ENCODE measurements around the gene PACC1.

The PACC1 gene

DNA sequence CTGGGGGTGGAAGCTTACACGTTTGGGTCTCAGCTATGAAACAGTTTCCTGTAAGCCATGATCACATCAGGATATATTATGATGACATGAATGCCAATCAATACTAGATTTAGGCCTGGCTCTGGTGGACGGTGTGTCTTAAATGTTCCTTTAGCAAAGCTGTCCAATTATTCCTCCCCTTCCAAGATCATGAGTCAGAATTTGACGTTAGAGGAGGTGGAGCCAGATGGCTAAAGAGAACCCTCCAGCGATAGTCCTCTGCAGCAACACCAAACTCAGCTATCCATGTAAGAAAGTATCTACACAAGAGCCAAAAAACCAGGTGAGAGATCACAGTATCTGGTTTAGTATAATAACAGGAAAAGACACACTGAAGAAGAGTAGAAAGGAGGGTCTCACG is 47.8 kb downstream of the PACC1 start:
- no peak for ATAC-seq (replicated peaks)
- H3K9me3 Mint-ChIP-seq: no peaks in the 10 kb centered on the region
- peaks cover 0 to 2% of the 10 kb centered on the region in 2 donors for H3K4me1 Mint-ChIP-seq (ENCODE audit: low read depth in 2 of 2)
- DNase-seq: no peak
- H3K27ac Mint-ChIP-seq: peak overlapping the region in 1 of 2 donors; percentile 53
- peaks cover 72% of the 10 kb centered on the region for H3K36me3 Mint-ChIP-seq (ENCODE audit: insufficient read depth)
- no peak overlapping the region for H3K4me3 Mint-ChIP-seq
- no peaks in the 10 kb centered on the region for H3K27me3 Mint-ChIP-seq

DNA sequence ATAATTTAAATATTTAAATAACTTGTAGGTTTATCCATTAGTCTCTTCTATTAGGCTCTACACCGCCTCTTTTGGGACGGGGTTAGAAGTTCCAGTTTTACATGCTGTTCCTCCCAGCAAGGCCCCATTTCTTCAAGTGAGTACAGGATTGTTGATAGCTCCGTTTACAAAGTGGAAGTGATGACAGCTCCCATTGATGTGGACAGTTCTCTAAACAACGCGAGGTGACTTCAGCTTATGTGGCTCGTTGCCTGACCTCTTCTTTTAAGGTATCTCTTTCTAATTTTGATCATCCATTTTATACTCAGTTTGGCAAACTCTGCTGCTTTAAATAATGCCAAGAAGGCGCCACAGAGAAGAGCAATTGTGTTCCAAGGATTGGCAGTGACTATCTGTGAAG is 49.7 kb downstream of the PACC1 start:
- peaks cover 74% of the 10 kb centered on the region for H3K36me3 Mint-ChIP-seq (ENCODE audit: insufficient read depth)
- H3K4me1 Mint-ChIP-seq (ENCODE audit: low read depth in 2 of 2): peaks cover 0 to 2% of the 10 kb centered on the region in 2 donors
- no peaks in the 10 kb centered on the region for H3K27me3 Mint-ChIP-seq
- peak overlapping the region in 1 of 2 donors; percentile 36 for H3K27ac Mint-ChIP-seq
- no peak for DNase-seq
- no peaks in the 10 kb centered on the region for H3K9me3 Mint-ChIP-seq
- no peak overlapping the region for H3K4me3 Mint-ChIP-seq
- ATAC-seq (replicated peaks): no peak

GRCh38 chr1:212359794-212360479 is 54.7 kb downstream of the PACC1 start:
- no peak overlapping the region for H3K4me3 Mint-ChIP-seq
- no peaks in the 10 kb centered on the region for H3K9me3 Mint-ChIP-seq
- no peaks in the 10 kb centered on the region for H3K4me1 Mint-ChIP-seq (ENCODE audit: low read depth in 2 of 2)
- DNase-seq (no peak), ATAC-seq (replicated peaks) (no peak)
- peak overlapping the region; percentile 19 to 44 for H3K27ac Mint-ChIP-seq
- H3K36me3 Mint-ChIP-seq (ENCODE audit: insufficient read depth): peaks cover 87% of the 10 kb centered on the region
- H3K27me3 Mint-ChIP-seq: no peaks in the 10 kb centered on the region

DNA sequence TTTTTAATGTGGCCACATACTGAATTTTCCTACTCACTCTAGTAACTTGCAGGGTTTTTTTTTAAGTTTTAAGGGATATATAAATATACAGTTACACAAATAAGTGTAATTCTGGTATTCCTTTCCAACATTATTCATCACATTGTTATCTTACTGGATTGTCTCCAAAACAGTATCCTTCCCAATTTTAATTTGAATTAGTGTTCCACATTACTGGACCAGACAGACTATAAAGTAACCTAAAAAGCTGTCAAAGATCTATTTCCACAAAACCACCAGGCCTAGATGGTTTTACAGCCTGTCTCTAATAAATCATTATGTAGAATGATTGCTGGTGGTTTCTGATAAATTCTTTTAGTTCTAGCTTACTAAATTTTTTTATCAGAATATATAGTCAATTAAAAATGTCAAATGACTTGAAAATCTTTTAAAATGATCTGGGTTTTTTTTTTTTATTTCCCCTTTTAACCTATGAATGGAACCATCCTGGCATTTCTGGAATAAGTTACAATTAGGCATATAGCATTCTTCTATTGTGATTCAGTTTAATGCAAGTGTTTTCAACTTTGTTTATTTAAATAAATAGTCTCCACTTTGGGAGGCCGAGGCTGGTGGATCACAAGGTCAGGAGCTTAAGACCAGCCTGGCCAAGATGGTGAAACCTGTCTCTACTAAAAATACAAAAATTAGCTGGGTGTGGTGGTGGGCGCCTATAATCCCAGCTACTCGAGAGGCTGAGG is 59.3 kb downstream of the PACC1 start:
- H3K36me3 Mint-ChIP-seq (ENCODE audit: insufficient read depth): peaks cover 92% of the 10 kb centered on the region
- no peaks in the 10 kb centered on the region for H3K27me3 Mint-ChIP-seq
- ATAC-seq (replicated peaks) (no peak), DNase-seq (no peak)
- no peaks in the 10 kb centered on the region for H3K9me3 Mint-ChIP-seq
- H3K4me1 Mint-ChIP-seq (ENCODE audit: low read depth in 2 of 2): no peaks in the 10 kb centered on the region
- H3K27ac Mint-ChIP-seq: peak overlapping the region in 1 of 2 donors; percentile 26
- no peak overlapping the region for H3K4me3 Mint-ChIP-seq

GRCh38 chr1:212354464-212354863 is 60.2 kb downstream of the PACC1 start:
- Mint-ChIP-seq H3K36me3 (ENCODE audit: insufficient read depth) (peaks cover 88% of the 10 kb centered on the region), H3K27ac (peak overlapping the region in 1 of 2 donors; percentile 8), H3K4me3 (no peak overlapping the region)

GRCh38 chr1:212353181-212353580 is 61.5 kb downstream of the PACC1 start:
- Mint-ChIP-seq H3K27ac (peak overlapping the region; percentile 54 to 55), H3K36me3 (ENCODE audit: insufficient read depth) (peaks cover 86% of the 10 kb centered on the region), H3K9me3 (no peaks in the 10 kb centered on the region), H3K4me3 (no peak overlapping the region), H3K27me3 (no peaks in the 10 kb centered on the region), H3K4me1 (ENCODE audit: low read depth in 2 of 2) (no peaks in the 10 kb centered on the region)
- ATAC-seq (replicated peaks): no peak
- DNase-seq: no peak

More at GRCh38 chr1:212354464-212354863, 60.2 kb downstream of the PACC1 start:
- Mint-ChIP-seq H3K4me1 (ENCODE audit: low read depth in 2 of 2) (no peaks in the 10 kb centered on the region), H3K27me3 (no peaks in the 10 kb centered on the region), H3K9me3 (no peaks in the 10 kb centered on the region)
- no peak for DNase-seq
- no peak for ATAC-seq (replicated peaks)

GRCh38 chr1:212351588-212352362 is 62.9 kb downstream of the PACC1 start:
- peak overlapping the region; percentile 38 to 74 for H3K27ac Mint-ChIP-seq

GRCh38 chr1:212346601-212347000 is 68.1 kb downstream of the PACC1 start:
- H3K4me3 Mint-ChIP-seq: no peak overlapping the region
- no peaks in the 10 kb centered on the region for H3K27me3 Mint-ChIP-seq
- no peaks in the 10 kb centered on the region for H3K9me3 Mint-ChIP-seq
- peaks cover 0 to 16% of the 10 kb centered on the region in 2 donors for H3K4me1 Mint-ChIP-seq (ENCODE audit: low read depth in 2 of 2)
- DNase-seq (no peak), ATAC-seq (replicated peaks) (no peak)
- peaks cover 76% of the 10 kb centered on the region for H3K36me3 Mint-ChIP-seq (ENCODE audit: insufficient read depth)
- H3K27ac Mint-ChIP-seq: no peak overlapping the region

More at GRCh38 chr1:212351588-212352362, 62.9 kb downstream of the PACC1 start:
- no peak for DNase-seq
- peaks cover 86% of the 10 kb centered on the region for H3K36me3 Mint-ChIP-seq (ENCODE audit: insufficient read depth)
- H3K4me1 Mint-ChIP-seq (ENCODE audit: low read depth in 2 of 2): peaks cover 0 to 3% of the 10 kb centered on the region in 2 donors
- no peak for ATAC-seq (replicated peaks)
- H3K27me3 Mint-ChIP-seq: no peaks in the 10 kb centered on the region
- H3K9me3 Mint-ChIP-seq: no peaks in the 10 kb centered on the region
- H3K4me3 Mint-ChIP-seq: no peak overlapping the region

DNA sequence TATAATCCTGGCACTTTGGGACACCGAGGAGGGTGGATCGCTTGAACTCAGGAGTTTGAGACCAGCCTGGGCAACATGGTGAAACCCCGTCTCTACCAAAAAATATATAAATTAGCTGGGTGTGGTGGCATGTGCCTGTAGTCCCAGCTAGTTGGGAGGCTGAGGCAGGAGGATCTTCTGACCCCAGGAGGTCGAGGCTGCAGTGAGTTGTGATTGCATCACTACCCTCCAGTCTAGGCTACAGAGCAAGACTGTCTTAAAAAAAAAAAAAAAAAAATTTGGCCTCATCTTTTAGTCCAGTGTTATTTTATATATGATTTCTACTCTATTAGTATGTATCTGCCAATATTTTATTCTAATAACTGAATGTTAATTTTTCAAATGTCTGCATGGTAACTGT is 69.8 kb downstream of the PACC1 start:
- peaks cover 65% of the 10 kb centered on the region for H3K36me3 Mint-ChIP-seq (ENCODE audit: insufficient read depth)
- DNase-seq (no peak), ATAC-seq (replicated peaks) (no peak)
- no peaks in the 10 kb centered on the region for H3K9me3 Mint-ChIP-seq
- H3K4me3 Mint-ChIP-seq: no peak overlapping the region
- peaks cover 4 to 16% of the 10 kb centered on the region in 2 donors for H3K4me1 Mint-ChIP-seq (ENCODE audit: low read depth in 2 of 2)
- no peaks in the 10 kb centered on the region for H3K27me3 Mint-ChIP-seq
- H3K27ac Mint-ChIP-seq: no peak overlapping the region

DNA sequence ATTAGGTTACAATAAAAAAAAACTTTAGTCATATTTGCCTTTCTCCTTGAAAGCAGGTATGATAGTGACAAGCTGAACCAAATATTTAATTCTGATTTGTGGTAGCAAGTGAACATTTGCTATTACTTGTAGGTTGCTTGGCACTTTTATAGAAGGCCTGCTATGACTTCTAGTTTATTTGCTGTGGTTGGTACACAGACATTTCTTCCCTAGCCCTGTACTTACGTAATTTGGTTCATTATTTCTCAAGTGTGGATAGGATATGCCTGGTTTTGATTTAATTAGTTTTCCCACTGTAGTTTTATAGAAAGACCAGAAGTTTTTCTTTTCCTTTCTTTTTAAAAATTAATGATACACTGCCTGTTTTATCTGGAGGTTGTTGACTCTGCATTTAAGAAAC is 73.6 kb downstream of the PACC1 start:
- Mint-ChIP-seq H3K27ac (peak overlapping the region in 1 of 2 donors; percentile 66), H3K4me1 (ENCODE audit: low read depth in 2 of 2) (peaks cover 10 to 23% of the 10 kb centered on the region in 2 donors), H3K9me3 (no peaks in the 10 kb centered on the region), H3K27me3 (no peaks in the 10 kb centered on the region), H3K4me3 (no peak overlapping the region), H3K36me3 (ENCODE audit: insufficient read depth) (peaks cover 60% of the 10 kb centered on the region)
- DNase-seq: no peak
- ATAC-seq (replicated peaks): no peak

DNA sequence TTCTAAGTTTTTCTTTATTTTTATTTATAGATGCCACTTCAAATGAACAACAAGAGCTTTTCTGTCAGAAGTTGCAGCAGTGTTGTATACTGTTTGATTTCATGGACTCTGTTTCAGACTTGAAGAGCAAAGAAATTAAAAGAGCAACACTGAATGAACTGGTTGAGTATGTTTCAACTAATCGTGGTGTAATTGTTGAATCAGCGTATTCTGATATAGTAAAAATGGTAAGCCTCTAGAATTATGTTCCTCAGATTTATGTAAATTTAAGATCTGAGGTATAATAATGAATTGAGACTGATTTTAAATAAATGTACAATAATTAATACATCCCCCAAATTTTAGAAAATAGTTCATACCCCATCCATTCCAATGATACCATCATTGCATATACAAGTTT is 85.6 kb downstream of the PACC1 start:
- H3K27ac Mint-ChIP-seq: no peak overlapping the region
- no peaks in the 10 kb centered on the region for H3K9me3 Mint-ChIP-seq
- H3K4me1 Mint-ChIP-seq (ENCODE audit: low read depth in 2 of 2): peaks cover 8 to 30% of the 10 kb centered on the region in 2 donors
- H3K4me3 Mint-ChIP-seq: no peak overlapping the region
- no peak for DNase-seq
- peaks cover 59% of the 10 kb centered on the region for H3K36me3 Mint-ChIP-seq (ENCODE audit: insufficient read depth)
- no peak for ATAC-seq (replicated peaks)
- no peaks in the 10 kb centered on the region for H3K27me3 Mint-ChIP-seq

DNA sequence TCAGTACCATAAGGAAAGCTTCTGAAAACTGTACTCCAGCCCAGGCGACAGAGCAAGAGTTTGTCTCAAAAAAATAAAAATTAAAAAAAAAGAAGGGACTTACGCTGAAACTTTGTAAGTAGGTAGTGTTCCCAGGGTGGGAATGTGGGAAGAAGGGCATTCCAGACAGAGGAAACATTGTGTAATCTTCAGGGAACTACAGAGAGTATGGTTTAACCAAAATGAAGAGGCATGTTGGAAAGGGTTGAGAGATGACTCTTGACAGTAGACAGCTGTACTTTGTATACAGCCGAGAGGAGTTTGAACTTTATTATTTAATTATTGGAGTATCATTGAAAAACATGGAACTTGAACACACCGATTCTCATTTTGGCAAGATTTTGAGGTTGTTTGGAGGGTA is 86.4 kb downstream of the PACC1 start:
- no peaks in the 10 kb centered on the region for H3K9me3 Mint-ChIP-seq
- no peak overlapping the region for H3K4me3 Mint-ChIP-seq
- peaks cover 55% of the 10 kb centered on the region for H3K36me3 Mint-ChIP-seq (ENCODE audit: insufficient read depth)
- H3K27me3 Mint-ChIP-seq: no peaks in the 10 kb centered on the region
- no peak overlapping the region for H3K27ac Mint-ChIP-seq
- peaks cover 10 to 33% of the 10 kb centered on the region in 2 donors for H3K4me1 Mint-ChIP-seq (ENCODE audit: low read depth in 2 of 2)
- no peak for ATAC-seq (replicated peaks)
- DNase-seq: no peak

- no peak overlapping the region for H3K4me3 Mint-ChIP-seq
- H3K27me3 Mint-ChIP-seq: no peaks in the 10 kb centered on the region
- H3K9me3 Mint-ChIP-seq: no peaks in the 10 kb centered on the region
- peaks cover 16 to 38% of the 10 kb centered on the region in 2 donors for H3K4me1 Mint-ChIP-seq (ENCODE audit: low read depth in 2 of 2)
- ATAC-seq (replicated peaks) (no peak), DNase-seq (no peak)
- H3K27ac Mint-ChIP-seq: no peak overlapping the region
- peaks cover 43% of the 10 kb centered on the region for H3K36me3 Mint-ChIP-seq (ENCODE audit: insufficient read depth)
Measured at GRCh38 chr1:212326541-212326940, 88.1 kb downstream of the PACC1 start.
